A549 (cell line): ENCODE measurements around the gene SYT8. TPM values are rescaled to one million over a fixed set of nuclear protein-coding genes. Genes with fewer than 3 reads are reported as not detected.
A peak's percentile ranks its signal among the peaks of the same experiment; 100 is the strongest.

Source experiments
- ATAC-seq, 2 experiments: fragments of 200-7000 bp in 1 of 2; fragments of >200 bp in 1 of 2; cut with Nextera tagmentation in 1 of 2; cut with Tn5 transposase in 1 of 2; 3 replicates each; pipeline versions ENCODE4 v1.8.0 to v1.9.1; 2018 to 2020; ENCODE audit warnings: mild to moderate bottlenecking in 1 of 2, moderate library complexity in 1 of 2
- CTCF ChIA-PET: fragments of 300-600 bp; sonication (Branson Sonifier 250); formaldehyde crosslinking; extraction: SDS; loops from one replicate; lab custom pipeline; 2021; ENCODE audit warnings: antibody characterized with exemption, inconsistent platforms; lab: Yijun Ruan, JAX
- POLR2A ChIA-PET: fragments of 350-600 bp; formaldehyde crosslinking; extraction: SDS; loops from one replicate; lab custom pipeline; 2021; ENCODE audit warnings: antibody characterized with exemption, inconsistent platforms; lab: Yijun Ruan, JAX
- DNase-seq, 2 experiments: peaks; one replicate each; pipeline versions ENCODE4 v3.0.0 to v3.0.0-alpha.2; 2011 to 2016; ENCODE audit warnings: low read depth in 1 of 2, low spot score in 1 of 2
- FAIRE-seq: peaks from 2 replicates; lab custom pipeline; 2011; peaks lifted over from hg19 to GRCh38; lab: Jason Lieb, UNC
- H3K27ac ChIP-seq, 2 experiments: fragments of >200 bp; sonication (Bioruptor Twin); formaldehyde crosslinking; 3 replicates each; pipeline ENCODE4 v1.5.1; 2016 to 2017
- H3K4me1 ChIP-seq: fragments of >200 bp; sonication (Bioruptor Twin); formaldehyde crosslinking; 3 replicates; pipeline ENCODE4 v1.6.1; 2016
- H3K4me2 ChIP-seq: fragments of >200 bp; sonication (Bioruptor Twin); formaldehyde crosslinking; 3 replicates; pipeline ENCODE4 v1.6.1; 2016
- H3K4me3 ChIP-seq: fragments of >200 bp; sonication (Bioruptor Twin); formaldehyde crosslinking; 3 replicates; pipeline ENCODE4 v1.5.1; 2016
- H3K9me3 ChIP-seq: fragments of >200 bp; sonication (Bioruptor Twin); formaldehyde crosslinking; 3 replicates; pipeline ENCODE4 v1.6.1; 2016
- CEBPB ChIP-seq, 2 experiments: fragments of >200 bp in 1 of 2; sonication (Bioruptor Twin) in 1 of 2; formaldehyde crosslinking in 1 of 2; IDR thresholded peaks; 2 replicates each; pipeline ENCODE4 v1.6.1; 2012 to 2016
- E2F6 ChIP-seq: IDR thresholded peaks from 2 replicates; pipeline ENCODE4 v1.6.1; 2012; ENCODE audit warnings: low read depth, borderline replicate concordance
- EHF ChIP-seq: fragments of 250-450 bp; sonication (Bioruptor Pico); IDR thresholded peaks from 2 replicates; pipeline ENCODE4 v1.5.0; 2020; ENCODE audit warnings: mild to moderate bottlenecking
- ELK1 ChIP-seq: fragments of 150-350 bp; IDR thresholded peaks from 2 replicates; pipeline ENCODE4 v1.6.1; 2014; ENCODE audit warnings: low read depth, mild to moderate bottlenecking, low read length
- EP300 ChIP-seq, 2 experiments: fragments of >200 bp; sonication (Bioruptor Twin); formaldehyde crosslinking; IDR thresholded peaks; 2 replicates in 1 of 2; 3 replicates in 1 of 2; pipeline ENCODE4 v1.6.1; 2016 to 2017
- GATA3 ChIP-seq: IDR thresholded peaks from 2 replicates; pipeline ENCODE4 v1.6.1; 2012; ENCODE audit warnings: borderline replicate concordance
- HMGXB4 ChIP-seq: fragments of 250-450 bp; sonication (Bioruptor Pico); IDR thresholded peaks from 2 replicates; pipeline ENCODE4 v1.5.0; 2021; ENCODE audit warnings: mild to moderate bottlenecking, moderate library complexity, borderline replicate concordance
- JUNB ChIP-seq: fragments of >200 bp; sonication (Bioruptor Twin); formaldehyde crosslinking; IDR thresholded peaks from 2 replicates; pipeline ENCODE4 v1.6.1; 2016
- MAX ChIP-seq: IDR thresholded peaks from 2 replicates; pipeline ENCODE4 v1.6.1; 2012
- PBX3 ChIP-seq: IDR thresholded peaks from 2 replicates; pipeline ENCODE4 v1.6.1; 2012
- POLR2AphosphoS2 ChIP-seq: conservative IDR thresholded peaks from 2 replicates; pipeline ENCODE4 v1.6.1; 2012; ENCODE audit warnings: low read length, improper control_type of control experiment, inconsistent platforms
- RARB ChIP-seq: fragments of 250-450 bp; sonication (Bioruptor Pico); IDR thresholded peaks from 2 replicates; pipeline ENCODE4 v1.8.0; 2021; ENCODE audit warnings: mild to moderate bottlenecking, moderate library complexity
- RFX5 ChIP-seq: fragments of 450-650 bp; IDR thresholded peaks from 2 replicates; pipeline ENCODE4 v1.7.1; 2014; ENCODE audit warnings: antibody characterized with exemption, mild to moderate bottlenecking, moderate library complexity
- TP53 ChIP-seq: fragments of 250-450 bp; sonication (Bioruptor Pico); IDR thresholded peaks from 2 replicates; pipeline ENCODE4 v1.5.0; 2021; ENCODE audit warnings: mild to moderate bottlenecking, moderate library complexity
- USF2 ChIP-seq: fragments of 450-650 bp; IDR thresholded peaks from 2 replicates; pipeline ENCODE4 v1.6.1; 2014; ENCODE audit warnings: antibody characterized with exemption
- ZNF302 ChIP-seq: fragments of 250-450 bp; sonication (Bioruptor Pico); IDR thresholded peaks from 2 replicates; pipeline ENCODE4 v1.9.0; 2021; ENCODE audit warnings: inconsistent platforms, mild to moderate bottlenecking, moderate library complexity
- WGBS: methylation state at CpG from one replicate; pipeline ENCODE4 v1.1.6; 2017; ENCODE audit errors: missing lambda C conversion rate; 5-methylcytosine and 5-hydroxymethylcytosine counted together
- polyA plus RNA-seq, 4 experiments: library from polyadenylated mRNA; depleted of rRNA in 3 of 4; stranded (reverse); fragments of >200 nt; fragmentation: RNase III in 1 of 4; extraction: RNeasy Plus Mini Kit Qiagen cat#74134 plus additional on column Dnase treatment in 1 of 4; gene quantifications; 2 replicates in 3 of 4; 3 replicates in 1 of 4; pipeline ENCODE4 v1.2.3, GENCODE V29; 2011 to 2017

Gene SYT8
- polyA plus RNA-seq, 2 of the 4 experiments (the other 2 are of a cell fraction) = 0.25 TPM; not detected in 1

GRCh38 chr11:1823376-1824220 is 11.2 kb upstream of the SYT8 start:
- no peak for FAIRE-seq
- Histone ChIP-seq H3K4me2 (no peak overlapping the region), H3K9me3 (0 out of 3 replicates have a peak, but pooled peaks cover under 1% of the 10 kb centered on the region), H3K4me3 (no peak overlapping the region), H3K4me1 (peaks cover 32% of the 10 kb centered on the region), H3K27ac (no peak overlapping the region)
- ChIA-PET POLR2A (no interaction called here), CTCF (interaction anchor here (0.6 to 13.7 kb wide), 17 partner anchors 10 to 328 kb away, joined by 3 to 605 read pairs (median 6); partner anchors contain the start of genes KRTAP5-6 and SYT8)
- DNase-seq = no peak
- 87% methylated on average over 11 of the region's 19 CpGs for WGBS
- no peak for TF ChIP-seq ZNF302
- no peak for TF ChIP-seq ELK1
- TF ChIP-seq RARB (CRISPR knock-in tag) = no peak
- no peak for TF ChIP-seq GATA3
- no peak for TF ChIP-seq USF2
- no peak for TF ChIP-seq MAX
- no peak for TF ChIP-seq CEBPB (IDR thresholded peaks at IDR 0.05)
- TF ChIP-seq HMGXB4 (CRISPR knock-in tag) = no peak
- no peak for ATAC-seq

- no peak overlapping the region for H3K4me2 ChIP-seq
- H3K27ac ChIP-seq = peak overlapping the region; percentile 73 to 87; a peak in 5 of 6 replicates
- no peaks in the 10 kb centered on the region for H3K9me3 ChIP-seq
- ATAC-seq = no peak
- 77% methylated on average over 23 of the region's 23 CpGs for WGBS
- POLR2A ChIA-PET = no interaction called here
- no peak for FAIRE-seq
- peaks cover 40% of the 10 kb centered on the region for H3K4me1 ChIP-seq
- DNase-seq = no peak
- TF ChIP-seq HMGXB4 (CRISPR knock-in tag) (no peak), E2F6 (no peak), MAX (no peak), EP300 (IDR thresholded peaks at IDR 0.05) (no peak), PBX3 (no peak), JUNB (no peak), RFX5 (no peak), POLR2AphosphoS2 (no peak), EHF (CRISPR knock-in tag) (no peak), TP53 (CRISPR knock-in tag) (no peak)
- TF ChIP-seq, all 56 proteins: peak for 0
- CTCF ChIA-PET = interaction anchor here (0.9 to 13.7 kb wide), 25 partner anchors 9 to 326 kb away, joined by 3 to 605 read pairs (median 4); partner anchors contain the start of genes CTSD, KRTAP5-6 and SYT8
- no peak overlapping the region for H3K4me3 ChIP-seq
Measured at GRCh38 chr11:1824221-1825038, 10.4 kb upstream of the SYT8 start.
